ENCODE results near the gene NTF3. TPM values are rescaled to one million over a fixed set of nuclear protein-coding genes. Genes with fewer than 3 reads are reported as not detected.

The NTF3 gene
- polyA plus RNA-seq, 1 donor (not counting 4 experiments of a cell fraction or from before 2014, with no cell fraction given), result not detected

DNA sequence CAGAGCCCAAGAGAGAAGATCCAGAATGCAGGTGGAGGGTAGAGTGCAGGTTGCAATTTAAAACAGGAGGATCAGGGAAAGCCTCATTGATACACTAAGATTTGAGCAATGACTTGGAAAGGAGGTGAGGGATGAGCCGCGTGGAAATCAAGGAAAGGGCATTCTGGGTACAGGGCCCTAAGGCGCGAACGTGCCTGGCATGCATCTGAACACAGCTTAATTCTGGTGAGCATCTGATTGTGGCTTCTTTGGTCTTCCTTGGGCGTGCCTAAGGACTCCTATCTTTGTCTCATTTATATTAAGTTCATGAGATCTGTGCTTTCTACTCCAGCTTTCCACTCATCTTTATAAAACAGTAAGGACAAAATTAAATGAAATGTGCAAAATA is 79.3 kb downstream of the NTF3 start:
- Histone ChIP-seq H3K4me3 (ENCODE audit: control insufficient read depth in 2 of 3, extremely low read depth in 1 of 3, insufficient read depth in 2 of 3, low read depth in 1 of 3, low read length in 3 of 3) (no peak overlapping the region), H3K4me2 (ENCODE audit: control insufficient read depth, extremely low read depth, insufficient read depth, low read depth, low read length) (no peak overlapping the region), H3K4me1 (ENCODE audit: control insufficient read depth, extremely low read depth, insufficient read depth, low read length) (no peaks in the 10 kb centered on the region), H3K27ac (ENCODE audit: control insufficient read depth, insufficient read depth, low read length) (no peak overlapping the region), H4K20me1 (ENCODE audit: control insufficient read depth, extremely low read depth, insufficient read depth, low read length) (no peaks in the 10 kb centered on the region), H3K27me3 (ENCODE audit: control insufficient read depth, extremely low read depth, insufficient read depth, low read length) (peaks cover 12% of the 10 kb centered on the region), H2AFZ (ENCODE audit: control insufficient read depth, low read length) (no peak overlapping the region), H3K9me1 (ENCODE audit: control insufficient read depth, extremely low read depth, insufficient read depth, low read length) (no peaks in the 10 kb centered on the region), H3K36me3 (ENCODE audit: control insufficient read depth in 2 of 2, extremely low read depth in 1 of 2, insufficient read depth in 2 of 2, low read length in 2 of 2) (no peaks in the 10 kb centered on the region), H3K79me2 (ENCODE audit: control insufficient read depth, insufficient read depth, low read length) (no peaks in the 10 kb centered on the region), H3K9ac (ENCODE audit: control insufficient read depth, extremely low read depth, insufficient read depth, low read length) (no peak overlapping the region), H3K9me3 (ENCODE audit: control insufficient read depth, low read depth, low read length) (no peaks in the 10 kb centered on the region)
- DNase-seq (ENCODE audit: low read depth, low spot score), result no peak
- TF ChIP-seq EZH2 (IDR thresholded peaks at IDR 0.05; ENCODE audit: low read length), result no peak
- TF ChIP-seq, protein P1, sequence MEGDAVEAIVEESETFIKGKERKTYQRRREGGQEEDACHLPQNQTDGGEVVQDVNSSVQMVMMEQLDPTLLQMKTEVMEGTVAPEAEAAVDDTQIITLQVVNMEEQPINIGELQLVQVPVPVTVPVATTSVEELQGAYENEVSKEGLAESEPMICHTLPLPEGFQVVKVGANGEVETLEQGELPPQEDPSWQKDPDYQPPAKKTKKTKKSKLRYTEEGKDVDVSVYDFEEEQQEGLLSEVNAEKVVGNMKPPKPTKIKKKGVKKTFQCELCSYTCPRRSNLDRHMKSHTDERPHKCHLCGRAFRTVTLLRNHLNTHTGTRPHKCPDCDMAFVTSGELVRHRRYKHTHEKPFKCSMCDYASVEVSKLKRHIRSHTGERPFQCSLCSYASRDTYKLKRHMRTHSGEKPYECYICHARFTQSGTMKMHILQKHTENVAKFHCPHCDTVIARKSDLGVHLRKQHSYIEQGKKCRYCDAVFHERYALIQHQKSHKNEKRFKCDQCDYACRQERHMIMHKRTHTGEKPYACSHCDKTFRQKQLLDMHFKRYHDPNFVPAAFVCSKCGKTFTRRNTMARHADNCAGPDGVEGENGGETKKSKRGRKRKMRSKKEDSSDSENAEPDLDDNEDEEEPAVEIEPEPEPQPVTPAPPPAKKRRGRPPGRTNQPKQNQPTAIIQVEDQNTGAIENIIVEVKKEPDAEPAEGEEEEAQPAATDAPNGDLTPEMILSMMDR (optimal IDR thresholded peaks at IDR 0.05 in 1 of 3, IDR thresholded peaks at IDR 0.05 in 1 of 3, conservative IDR thresholded peaks at IDR 0.05 in 1 of 3; ENCODE audit: extremely low read depth in 1 of 3, insufficient read depth in 2 of 3, low read length in 3 of 3), result no peak
- no peak for FAIRE-seq
- dilution Hi-C loops (cut with MboI; ENCODE audit: extremely low pct_ligation_motif_present, low sequenced_read_pairs), result no loop called here

DNA sequence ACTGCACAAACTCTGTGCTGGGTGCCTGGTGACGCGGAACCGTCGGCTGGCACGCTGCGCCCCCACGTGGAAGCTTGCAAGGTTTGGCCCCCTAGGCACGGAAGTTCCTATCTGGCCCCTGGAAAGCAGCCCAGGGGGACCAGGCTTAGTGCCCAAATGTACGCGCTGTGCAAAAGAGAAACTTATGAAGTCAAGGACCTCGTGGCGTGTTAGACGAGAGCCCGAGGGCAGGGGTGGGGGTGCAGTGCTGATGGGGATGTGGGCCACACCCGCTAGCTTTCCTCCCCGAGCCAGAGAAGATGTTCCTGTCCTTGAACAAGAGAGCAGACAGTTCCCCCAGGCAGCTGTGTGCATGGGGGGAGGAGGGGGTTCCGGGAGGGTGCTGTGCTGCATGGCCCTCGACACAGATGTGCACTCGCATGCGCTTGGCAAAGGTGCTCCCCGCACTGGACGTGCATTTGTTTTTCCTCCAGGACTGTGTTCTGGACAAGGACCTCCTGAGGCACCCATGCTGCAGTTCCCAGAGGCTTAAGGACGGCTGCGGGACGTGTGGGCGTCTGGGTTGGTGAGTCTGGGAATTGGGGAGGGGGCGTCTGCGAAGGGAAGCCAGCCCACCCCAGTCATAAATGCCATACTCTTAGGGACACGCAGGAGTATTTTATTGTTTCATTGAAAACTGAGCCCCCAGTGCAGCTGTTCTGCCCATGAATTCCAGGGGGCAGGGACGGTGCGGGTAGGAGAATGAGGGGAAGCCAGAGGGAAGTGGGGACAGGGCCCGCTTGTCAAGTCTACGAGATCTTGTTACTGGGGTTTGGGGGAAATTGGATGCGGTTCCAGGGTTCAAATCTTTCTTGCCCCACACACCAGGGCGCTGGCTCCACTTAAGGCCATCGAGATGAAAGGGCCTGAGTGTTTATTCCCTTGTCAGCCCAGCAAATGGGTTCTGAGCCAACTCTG is 80.0 kb downstream of the NTF3 start:
- no peak for TF ChIP-seq EZH2 (IDR thresholded peaks at IDR 0.05; ENCODE audit: low read length)
- TF ChIP-seq, protein P1 (optimal IDR thresholded peaks at IDR 0.05 in 1 of 3, IDR thresholded peaks at IDR 0.05 in 1 of 3, conservative IDR thresholded peaks at IDR 0.05 in 1 of 3; ENCODE audit: extremely low read depth in 1 of 3, insufficient read depth in 2 of 3, low read length in 3 of 3), result peak; percentile 62 to 85 (median 63)
- H3K4me3 ChIP-seq (ENCODE audit: control insufficient read depth in 2 of 3, extremely low read depth in 1 of 3, insufficient read depth in 2 of 3, low read depth in 1 of 3, low read length in 3 of 3), result no peak overlapping the region
- peaks cover 17% of the 10 kb centered on the region for H3K27me3 ChIP-seq (ENCODE audit: control insufficient read depth, extremely low read depth, insufficient read depth, low read length)
- no peaks in the 10 kb centered on the region for H3K9me3 ChIP-seq (ENCODE audit: control insufficient read depth, low read depth, low read length)
- H3K4me1 ChIP-seq (ENCODE audit: control insufficient read depth, extremely low read depth, insufficient read depth, low read length), result no peaks in the 10 kb centered on the region
- no peak for DNase-seq (ENCODE audit: low read depth, low spot score)
- no peak overlapping the region for H3K4me2 ChIP-seq (ENCODE audit: control insufficient read depth, extremely low read depth, insufficient read depth, low read depth, low read length)
- H3K9me1 ChIP-seq (ENCODE audit: control insufficient read depth, extremely low read depth, insufficient read depth, low read length), result no peaks in the 10 kb centered on the region
- H4K20me1 ChIP-seq (ENCODE audit: control insufficient read depth, extremely low read depth, insufficient read depth, low read length), result no peaks in the 10 kb centered on the region
- H2AFZ ChIP-seq (ENCODE audit: control insufficient read depth, low read length), result no peak overlapping the region
- dilution Hi-C loops (cut with MboI; ENCODE audit: extremely low pct_ligation_motif_present, low sequenced_read_pairs), result no loop called here
- no peaks in the 10 kb centered on the region for H3K36me3 ChIP-seq (ENCODE audit: control insufficient read depth in 2 of 2, extremely low read depth in 1 of 2, insufficient read depth in 2 of 2, low read length in 2 of 2)
- FAIRE-seq, result no peak
- H3K79me2 ChIP-seq (ENCODE audit: control insufficient read depth, insufficient read depth, low read length), result no peaks in the 10 kb centered on the region
- H3K9ac ChIP-seq (ENCODE audit: control insufficient read depth, extremely low read depth, insufficient read depth, low read length), result no peak overlapping the region
- no peak overlapping the region for H3K27ac ChIP-seq (ENCODE audit: control insufficient read depth, insufficient read depth, low read length)
